Liver (tissue), 9 donors: ENCODE data around the gene KRTAP6-1. TPM values are rescaled to one million over a fixed set of nuclear protein-coding genes. Genes with fewer than 3 reads are reported as not detected.

Source experiments
- DNase-seq: peaks from one replicate; pipeline ENCODE4 v3.0.0-alpha.2; 2017; ENCODE audit warnings: low spot score
- H3K27ac ChIP-seq, 2 donors: one replicate each; pipeline ENCODE4 v1.7.0; 2013; ENCODE audit warnings: inconsistent platforms in 2 of 2, low read length in 2 of 2, control low read depth in 1 of 2, low read depth in 1 of 2, mild to moderate bottlenecking in 1 of 2
- H3K27me3 ChIP-seq, 4 donors: one replicate each; pipeline versions ENCODE4 v1.6.1 to v1.7.0; 2013; ENCODE audit warnings: low read length in 3 of 4, inconsistent platforms in 1 of 4, mild to moderate bottlenecking in 1 of 4, moderate library complexity in 1 of 4; ENCODE audit not compliant: control insufficient read depth in 4 of 4, insufficient read depth in 4 of 4
- H3K36me3 ChIP-seq, 4 donors: one replicate each; pipeline versions ENCODE4 v1.6.1 to v1.7.0; 2013; ENCODE audit warnings: low read length in 3 of 4, mild to moderate bottlenecking in 3 of 4, low read depth in 1 of 4, moderate library complexity in 1 of 4; ENCODE audit not compliant: control insufficient read depth in 4 of 4, insufficient read depth in 3 of 4
- H3K4me1 ChIP-seq, 4 donors: one replicate each; pipeline versions ENCODE4 v1.6.1 to v1.7.0; 2013; ENCODE audit warnings: low read length in 3 of 4, mild to moderate bottlenecking in 3 of 4, moderate library complexity in 1 of 4; ENCODE audit not compliant: control insufficient read depth in 4 of 4, insufficient read depth in 4 of 4
- H3K4me3 ChIP-seq, 3 donors: one replicate each; pipeline versions ENCODE4 v1.6.1 to v1.7.0; 2013; ENCODE audit warnings: low read length in 3 of 3, control low read depth in 1 of 3, low read depth in 1 of 3, mild to moderate bottlenecking in 1 of 3
- H3K9ac ChIP-seq, 2 donors: one replicate each; pipeline ENCODE4 v1.7.0; 2013; ENCODE audit warnings: low read length in 2 of 2, mild to moderate bottlenecking in 2 of 2, moderate library complexity in 2 of 2, control low read depth in 1 of 2, low read depth in 1 of 2
- H3K9me3 ChIP-seq, 4 donors: one replicate each; pipeline versions ENCODE4 v1.6.1 to v1.7.0; 2013; ENCODE audit warnings: low read length in 3 of 4; ENCODE audit not compliant: control insufficient read depth in 4 of 4
- EGR1 ChIP-seq, 2 donors: IDR thresholded peaks; 2 replicates each; pipeline ENCODE4 v1.6.1; 2016 to 2018; ENCODE audit warnings: antibody characterized with exemption in 2 of 2, low read depth in 2 of 2
- FOXA1 ChIP-seq: IDR thresholded peaks from 2 replicates; pipeline ENCODE4 v1.6.1; 2016; ENCODE audit warnings: antibody characterized with exemption
- FOXA2 ChIP-seq: IDR thresholded peaks from 2 replicates; pipeline ENCODE4 v1.6.1; 2016; ENCODE audit warnings: antibody characterized with exemption
- GABPA ChIP-seq, 2 donors: IDR thresholded peaks in 1 of 2; conservative IDR thresholded peaks in 1 of 2; 2 replicates each; pipeline ENCODE4 v1.6.1; 2016; ENCODE audit warnings: antibody characterized with exemption in 2 of 2, mild to moderate bottlenecking in 1 of 2, moderate library complexity in 1 of 2
- HNF4A ChIP-seq, 2 donors: conservative IDR thresholded peaks; 2 replicates each; pipeline ENCODE4 v1.6.1; 2016; ENCODE audit warnings: antibody characterized with exemption in 2 of 2, mild to moderate bottlenecking in 2 of 2
- HNF4G ChIP-seq: IDR thresholded peaks from 2 replicates; pipeline ENCODE4 v1.6.1; 2016; ENCODE audit warnings: antibody characterized with exemption
- JUND ChIP-seq, 2 donors: IDR thresholded peaks; 2 replicates each; pipeline ENCODE4 v1.6.1; 2016; ENCODE audit warnings: antibody characterized with exemption in 2 of 2
- NR2F2 ChIP-seq: IDR thresholded peaks from 2 replicates; pipeline ENCODE4 v1.6.1; 2016; ENCODE audit warnings: antibody characterized with exemption
- RAD21 ChIP-seq, 2 donors: IDR thresholded peaks; 2 replicates each; pipeline ENCODE4 v1.6.1; 2016; ENCODE audit warnings: antibody characterized with exemption in 2 of 2, mild to moderate bottlenecking in 2 of 2
- RXRA ChIP-seq, 2 donors: IDR thresholded peaks; 2 replicates each; pipeline ENCODE4 v1.6.1; 2017 to 2018; ENCODE audit warnings: antibody characterized with exemption in 2 of 2, mild to moderate bottlenecking in 1 of 2
- SP1 ChIP-seq: IDR thresholded peaks from 2 replicates; pipeline ENCODE4 v1.6.1; 2018; ENCODE audit warnings: antibody characterized with exemption, mild to moderate bottlenecking
- TAF1 ChIP-seq: conservative IDR thresholded peaks from 2 replicates; pipeline ENCODE4 v1.6.1; 2016; ENCODE audit warnings: antibody characterized with exemption, mild to moderate bottlenecking
- YY1 ChIP-seq: IDR thresholded peaks from 2 replicates; pipeline ENCODE4 v1.6.1; 2016; ENCODE audit warnings: antibody characterized with exemption, mild to moderate bottlenecking
- WGBS: extraction: QIAGEN DNeasy Blood & Tissue Kit; methylation state at CpG from one replicate; pipeline ENCODE4 v1.1.7; 2013; 5-methylcytosine and 5-hydroxymethylcytosine counted together
- polyA plus RNA-seq, 2 donors: library from polyadenylated mRNA; stranded (reverse) in 1 of 2; unstranded in 1 of 2; fragments of 200-250 nt in 1 of 2; fragments of >200 nt in 1 of 2; fragmentation: Nextera tagmentation in 1 of 2; extraction: Ambion mirVana in 1 of 2; gene quantifications; one replicate each; pipeline versions ENCODE4 v1.2.1 to v1.2.3, GENCODE V29; 2013 to 2015
- total RNA-seq, 2 donors: library from RNA; depleted of rRNA; stranded (reverse); fragments of >200 nt; gene quantifications; one replicate each; pipeline ENCODE4 v1.2.3, GENCODE V29; 2014
- TF ChIP-seq, protein P1 (sequence below): IDR thresholded peaks from 2 replicates; pipeline ENCODE4 v1.6.1; 2016; ENCODE audit warnings: antibody characterized with exemption
- TF ChIP-seq, protein P2 (sequence below): IDR thresholded peaks from 2 replicates; pipeline ENCODE4 v1.6.1; 2016; ENCODE audit warnings: antibody characterized with exemption
- TF ChIP-seq, protein P3 (sequence below): IDR thresholded peaks from 2 replicates; pipeline ENCODE4 v1.6.1; 2016; ENCODE audit warnings: antibody characterized with exemption, mild to moderate bottlenecking
- TF ChIP-seq, protein P4 (sequence below): IDR thresholded peaks from 2 replicates; pipeline ENCODE4 v1.6.1; 2016; ENCODE audit warnings: antibody characterized with exemption
- TF ChIP-seq, protein P5 (sequence below): fragments of 150-350 bp; IDR thresholded peaks from 2 replicates; pipeline ENCODE4 v1.5.1; 2017; ENCODE audit warnings: improper control_type of control experiment, low read depth, low read length; ENCODE audit not compliant: missing input control
- donor health status: healthy.
- donor health status: healthy.
- donor health status: healthy.
- donor health status: healthy.
- donor health status: healthy.

The KRTAP6-1 gene
- total and polyA plus RNA-seq, 4 donors, result not detected

DNA sequence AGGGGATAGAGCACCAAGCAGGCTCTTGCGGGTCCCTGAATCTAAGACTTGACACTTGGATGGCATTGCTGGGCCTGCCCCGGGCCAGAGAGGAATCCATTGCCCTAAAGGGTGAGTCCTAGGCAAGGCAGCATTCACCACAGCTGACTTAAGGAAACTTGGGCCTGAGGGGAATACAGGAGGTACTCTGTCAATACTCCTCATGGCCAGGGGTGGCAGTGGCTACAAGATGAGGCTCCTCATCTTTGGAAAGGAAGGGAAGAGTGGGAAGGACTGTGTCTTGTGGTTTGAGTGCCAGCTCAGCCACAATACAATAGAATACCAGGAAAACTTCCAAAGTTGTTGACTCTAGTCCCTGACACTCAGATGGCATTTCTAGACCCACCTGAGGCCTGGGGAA is 7.8 kb downstream of the KRTAP6-1 start:
- WGBS, result 73% methylated on average over 2 of the region's 2 CpGs
- TF ChIP-seq NR2F2 (no peak), HNF4G (no peak), HNF4A (conservative IDR thresholded peaks at IDR 0.05) (no peak), YY1 (no peak), JUND (IDR thresholded peaks at IDR 0.05) (no peak), FOXA1 (no peak), RAD21 (IDR thresholded peaks at IDR 0.05) (no peak), EGR1 (IDR thresholded peaks at IDR 0.05; ENCODE audit: low read depth in 2 of 2) (no peak), TAF1 (no peak), RXRA (IDR thresholded peaks at IDR 0.05) (no peak), GABPA (IDR thresholded peaks at IDR 0.05 in 1 of 2, conservative IDR thresholded peaks at IDR 0.05 in 1 of 2) (no peak), FOXA2 (no peak), SP1 (no peak)
- TF ChIP-seq, protein P1, sequence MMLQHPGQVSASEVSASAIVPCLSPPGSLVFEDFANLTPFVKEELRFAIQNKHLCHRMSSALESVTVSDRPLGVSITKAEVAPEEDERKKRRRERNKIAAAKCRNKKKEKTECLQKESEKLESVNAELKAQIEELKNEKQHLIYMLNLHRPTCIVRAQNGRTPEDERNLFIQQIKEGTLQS, result no peak
- TF ChIP-seq, protein P2, sequence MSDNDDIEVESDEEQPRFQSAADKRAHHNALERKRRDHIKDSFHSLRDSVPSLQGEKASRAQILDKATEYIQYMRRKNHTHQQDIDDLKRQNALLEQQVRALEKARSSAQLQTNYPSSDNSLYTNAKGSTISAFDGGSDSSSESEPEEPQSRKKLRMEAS, result no peak
- TF ChIP-seq, protein P3, sequence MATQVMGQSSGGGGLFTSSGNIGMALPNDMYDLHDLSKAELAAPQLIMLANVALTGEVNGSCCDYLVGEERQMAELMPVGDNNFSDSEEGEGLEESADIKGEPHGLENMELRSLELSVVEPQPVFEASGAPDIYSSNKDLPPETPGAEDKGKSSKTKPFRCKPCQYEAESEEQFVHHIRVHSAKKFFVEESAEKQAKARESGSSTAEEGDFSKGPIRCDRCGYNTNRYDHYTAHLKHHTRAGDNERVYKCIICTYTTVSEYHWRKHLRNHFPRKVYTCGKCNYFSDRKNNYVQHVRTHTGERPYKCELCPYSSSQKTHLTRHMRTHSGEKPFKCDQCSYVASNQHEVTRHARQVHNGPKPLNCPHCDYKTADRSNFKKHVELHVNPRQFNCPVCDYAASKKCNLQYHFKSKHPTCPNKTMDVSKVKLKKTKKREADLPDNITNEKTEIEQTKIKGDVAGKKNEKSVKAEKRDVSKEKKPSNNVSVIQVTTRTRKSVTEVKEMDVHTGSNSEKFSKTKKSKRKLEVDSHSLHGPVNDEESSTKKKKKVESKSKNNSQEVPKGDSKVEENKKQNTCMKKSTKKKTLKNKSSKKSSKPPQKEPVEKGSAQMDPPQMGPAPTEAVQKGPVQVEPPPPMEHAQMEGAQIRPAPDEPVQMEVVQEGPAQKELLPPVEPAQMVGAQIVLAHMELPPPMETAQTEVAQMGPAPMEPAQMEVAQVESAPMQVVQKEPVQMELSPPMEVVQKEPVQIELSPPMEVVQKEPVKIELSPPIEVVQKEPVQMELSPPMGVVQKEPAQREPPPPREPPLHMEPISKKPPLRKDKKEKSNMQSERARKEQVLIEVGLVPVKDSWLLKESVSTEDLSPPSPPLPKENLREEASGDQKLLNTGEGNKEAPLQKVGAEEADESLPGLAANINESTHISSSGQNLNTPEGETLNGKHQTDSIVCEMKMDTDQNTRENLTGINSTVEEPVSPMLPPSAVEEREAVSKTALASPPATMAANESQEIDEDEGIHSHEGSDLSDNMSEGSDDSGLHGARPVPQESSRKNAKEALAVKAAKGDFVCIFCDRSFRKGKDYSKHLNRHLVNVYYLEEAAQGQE, result no peak
- TF ChIP-seq, protein P4, sequence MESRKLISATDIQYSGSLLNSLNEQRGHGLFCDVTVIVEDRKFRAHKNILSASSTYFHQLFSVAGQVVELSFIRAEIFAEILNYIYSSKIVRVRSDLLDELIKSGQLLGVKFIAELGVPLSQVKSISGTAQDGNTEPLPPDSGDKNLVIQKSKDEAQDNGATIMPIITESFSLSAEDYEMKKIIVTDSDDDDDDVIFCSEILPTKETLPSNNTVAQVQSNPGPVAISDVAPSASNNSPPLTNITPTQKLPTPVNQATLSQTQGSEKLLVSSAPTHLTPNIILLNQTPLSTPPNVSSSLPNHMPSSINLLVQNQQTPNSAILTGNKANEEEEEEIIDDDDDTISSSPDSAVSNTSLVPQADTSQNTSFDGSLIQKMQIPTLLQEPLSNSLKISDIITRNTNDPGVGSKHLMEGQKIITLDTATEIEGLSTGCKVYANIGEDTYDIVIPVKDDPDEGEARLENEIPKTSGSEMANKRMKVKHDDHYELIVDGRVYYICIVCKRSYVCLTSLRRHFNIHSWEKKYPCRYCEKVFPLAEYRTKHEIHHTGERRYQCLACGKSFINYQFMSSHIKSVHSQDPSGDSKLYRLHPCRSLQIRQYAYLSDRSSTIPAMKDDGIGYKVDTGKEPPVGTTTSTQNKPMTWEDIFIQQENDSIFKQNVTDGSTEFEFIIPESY, result no peak
- TF ChIP-seq, protein P5, sequence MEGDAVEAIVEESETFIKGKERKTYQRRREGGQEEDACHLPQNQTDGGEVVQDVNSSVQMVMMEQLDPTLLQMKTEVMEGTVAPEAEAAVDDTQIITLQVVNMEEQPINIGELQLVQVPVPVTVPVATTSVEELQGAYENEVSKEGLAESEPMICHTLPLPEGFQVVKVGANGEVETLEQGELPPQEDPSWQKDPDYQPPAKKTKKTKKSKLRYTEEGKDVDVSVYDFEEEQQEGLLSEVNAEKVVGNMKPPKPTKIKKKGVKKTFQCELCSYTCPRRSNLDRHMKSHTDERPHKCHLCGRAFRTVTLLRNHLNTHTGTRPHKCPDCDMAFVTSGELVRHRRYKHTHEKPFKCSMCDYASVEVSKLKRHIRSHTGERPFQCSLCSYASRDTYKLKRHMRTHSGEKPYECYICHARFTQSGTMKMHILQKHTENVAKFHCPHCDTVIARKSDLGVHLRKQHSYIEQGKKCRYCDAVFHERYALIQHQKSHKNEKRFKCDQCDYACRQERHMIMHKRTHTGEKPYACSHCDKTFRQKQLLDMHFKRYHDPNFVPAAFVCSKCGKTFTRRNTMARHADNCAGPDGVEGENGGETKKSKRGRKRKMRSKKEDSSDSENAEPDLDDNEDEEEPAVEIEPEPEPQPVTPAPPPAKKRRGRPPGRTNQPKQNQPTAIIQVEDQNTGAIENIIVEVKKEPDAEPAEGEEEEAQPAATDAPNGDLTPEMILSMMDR, result no peak
- Histone ChIP-seq H3K4me1 (no peaks in the 10 kb centered on the region), H3K27ac (no peak overlapping the region), H3K27me3 (no peaks in the 10 kb centered on the region), H3K9ac (no peak overlapping the region), H3K9me3 (no peaks in the 10 kb centered on the region), H3K36me3 (no peaks in the 10 kb centered on the region), H3K4me3 (no peak overlapping the region)
- DNase-seq, result no peak
